Skin epidermis (tissue), 12 donors: ENCODE measurements around the gene ETFA.
A peak's percentile ranks its signal among the peaks of the same experiment; 100 is the strongest.

Experiments used
- H3K27ac ChIP-seq, 21 experiments: fragments of 200-600 bp; sonication (generic) in 11 of 21; one replicate each; pipeline ENCODE4 v1.5.0; 2020; ENCODE audit warnings: mild to moderate bottlenecking in 3 of 21, inconsistent platforms in 2 of 21, moderate library complexity in 2 of 21
- H3K4me3 ChIP-seq, 7 experiments: fragments of 200-600 bp; sonication (generic) in 2 of 7; one replicate each; pipeline ENCODE4 v1.5.0; 2020; ENCODE audit warnings: inconsistent platforms in 2 of 7, mild to moderate bottlenecking in 2 of 7, moderate library complexity in 1 of 7

ETFA gene

DNA sequence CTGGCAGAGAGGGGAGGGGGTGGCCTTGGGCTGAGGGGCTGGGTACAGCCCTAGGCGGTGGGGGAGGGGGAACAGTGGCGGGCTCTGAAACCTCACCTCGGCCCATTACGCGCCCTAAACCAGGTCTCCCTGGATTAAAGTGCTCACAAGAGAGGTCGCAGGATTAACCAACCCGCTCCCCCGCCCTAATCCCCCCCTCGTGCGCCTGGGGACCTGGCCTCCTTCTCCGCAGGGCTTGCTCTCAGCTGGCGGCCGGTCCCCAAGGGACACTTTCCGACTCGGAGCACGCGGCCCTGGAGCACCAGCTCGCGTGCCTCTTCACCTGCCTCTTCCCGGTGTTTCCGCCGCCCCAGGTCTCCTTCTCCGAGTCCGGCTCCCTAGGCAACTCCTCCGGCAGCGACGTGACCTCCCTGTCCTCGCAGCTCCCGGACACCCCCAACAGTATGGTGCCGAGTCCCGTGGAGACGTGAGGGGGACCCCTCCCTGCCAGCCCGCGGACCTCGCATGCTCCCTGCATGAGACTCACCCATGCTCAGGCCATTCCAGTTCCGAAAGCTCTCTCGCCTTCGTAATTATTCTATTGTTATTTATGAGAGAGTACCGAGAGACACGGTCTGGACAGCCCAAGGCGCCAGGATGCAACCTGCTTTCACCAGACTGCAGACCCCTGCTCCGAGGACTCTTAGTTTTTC lies 30.2 kb upstream of the ETFA start:
- H3K27ac ChIP-seq: no peak overlapping the region
- peak overlapping the region in 4 of 7 experiments; percentile 3 to 38 (median 27) for H3K4me3 ChIP-seq

- no peak overlapping the region for H3K27ac ChIP-seq
- peak overlapping the region; percentile 13 to 38 (median 28) for H3K4me3 ChIP-seq
Observed at GRCh38 chr15:76340803-76341365, 29.6 kb upstream of the ETFA start.

- peak overlapping the region; percentile 13 to 38 (median 28) for H3K4me3 ChIP-seq
- no peak overlapping the region for H3K27ac ChIP-seq
Observed at GRCh38 chr15:76340198-76340802, 29.0 kb upstream of the ETFA start.

GRCh38 chr15:76339305-76340197 lies 28.3 kb upstream of the ETFA start:
- H3K27ac ChIP-seq: no peak overlapping the region

DNA sequence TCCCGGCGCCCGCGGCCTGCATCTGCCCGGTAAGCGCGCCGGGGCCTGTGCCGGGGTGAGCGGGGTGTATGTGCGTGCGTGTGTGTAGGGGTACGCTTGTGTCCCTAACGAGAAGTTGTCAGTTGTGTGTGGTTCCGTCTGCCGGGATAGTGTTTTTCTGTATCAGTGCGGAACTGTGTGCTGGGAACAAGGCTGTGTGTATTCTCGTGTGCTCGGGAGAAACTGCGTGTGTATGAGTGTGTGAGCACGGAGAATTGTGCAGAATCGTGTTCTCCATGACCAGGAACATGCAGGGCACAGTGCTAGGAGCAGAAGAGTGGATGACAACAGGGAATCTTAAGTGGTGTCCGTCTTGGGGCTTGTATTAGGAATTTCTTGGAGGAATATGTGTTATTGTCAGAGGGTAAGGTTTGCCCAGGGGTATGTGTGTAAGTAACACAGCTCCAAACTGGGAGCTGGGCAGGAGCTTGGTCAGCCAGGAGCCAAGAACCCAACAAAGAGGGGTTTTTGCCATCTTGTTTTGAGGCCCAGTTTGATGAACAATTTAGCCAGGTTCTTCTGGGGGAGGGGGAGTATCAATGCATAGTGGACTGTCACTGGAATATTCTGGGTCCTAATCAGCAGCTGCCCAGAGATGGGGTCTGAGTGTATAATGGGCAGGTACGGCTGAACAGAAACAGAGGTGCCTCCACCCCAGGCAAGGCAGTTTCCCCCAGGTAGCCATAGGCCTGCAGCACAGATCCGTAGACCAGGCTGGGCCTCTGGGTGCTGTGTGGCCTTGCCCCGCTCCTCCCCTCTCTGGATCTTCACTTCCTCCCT lies 27.4 kb upstream of the ETFA start:
- peak overlapping the region in 2 of 7 experiments; percentile 3 to 7 for H3K4me3 ChIP-seq

More at GRCh38 chr15:76339305-76340197, 28.3 kb upstream of the ETFA start:
- H3K4me3 ChIP-seq: peak overlapping the region; percentile 13 to 38 (median 28)

DNA sequence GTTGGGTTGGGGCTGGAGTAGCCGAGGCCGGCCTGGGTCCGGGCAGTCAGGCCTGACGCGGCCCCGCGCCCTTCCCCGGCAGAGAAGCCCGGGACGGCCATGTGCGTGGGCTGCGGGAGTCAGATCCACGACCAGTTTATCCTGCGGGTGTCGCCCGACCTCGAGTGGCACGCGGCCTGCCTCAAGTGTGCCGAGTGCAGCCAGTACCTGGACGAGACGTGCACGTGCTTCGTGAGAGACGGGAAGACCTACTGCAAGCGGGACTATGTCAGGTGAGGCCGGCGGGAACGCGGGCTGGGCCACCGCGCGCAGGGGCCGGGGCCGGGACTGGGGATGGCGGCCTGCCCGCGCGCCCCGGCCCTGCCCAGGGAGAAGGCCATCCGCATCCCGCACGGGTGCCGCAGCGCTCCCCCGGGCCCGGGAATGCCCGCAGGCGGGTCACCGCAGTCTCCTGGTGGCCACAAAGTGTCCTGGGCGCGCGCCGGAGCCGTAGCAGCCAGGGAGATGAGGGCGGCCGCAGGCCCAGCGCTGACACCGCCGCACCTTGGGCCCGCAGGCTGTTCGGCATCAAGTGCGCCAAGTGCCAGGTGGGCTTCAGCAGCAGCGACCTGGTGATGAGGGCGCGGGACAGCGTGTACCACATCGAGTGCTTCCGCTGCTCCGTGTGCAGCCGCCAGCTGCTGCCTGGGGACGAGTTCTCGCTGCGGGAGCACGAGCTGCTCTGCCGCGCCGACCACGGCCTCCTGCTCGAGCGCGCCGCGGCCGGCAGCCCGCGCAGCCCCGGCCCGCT lies 26.6 kb upstream of the ETFA start:
- peak overlapping the region in 3 of 7 experiments; percentile 3 to 7 (median 3) for H3K4me3 ChIP-seq
- no peak overlapping the region for H3K27ac ChIP-seq

More for the DNA sequence above, 27.4 kb upstream of the ETFA start:
- H3K27ac ChIP-seq: no peak overlapping the region

DNA sequence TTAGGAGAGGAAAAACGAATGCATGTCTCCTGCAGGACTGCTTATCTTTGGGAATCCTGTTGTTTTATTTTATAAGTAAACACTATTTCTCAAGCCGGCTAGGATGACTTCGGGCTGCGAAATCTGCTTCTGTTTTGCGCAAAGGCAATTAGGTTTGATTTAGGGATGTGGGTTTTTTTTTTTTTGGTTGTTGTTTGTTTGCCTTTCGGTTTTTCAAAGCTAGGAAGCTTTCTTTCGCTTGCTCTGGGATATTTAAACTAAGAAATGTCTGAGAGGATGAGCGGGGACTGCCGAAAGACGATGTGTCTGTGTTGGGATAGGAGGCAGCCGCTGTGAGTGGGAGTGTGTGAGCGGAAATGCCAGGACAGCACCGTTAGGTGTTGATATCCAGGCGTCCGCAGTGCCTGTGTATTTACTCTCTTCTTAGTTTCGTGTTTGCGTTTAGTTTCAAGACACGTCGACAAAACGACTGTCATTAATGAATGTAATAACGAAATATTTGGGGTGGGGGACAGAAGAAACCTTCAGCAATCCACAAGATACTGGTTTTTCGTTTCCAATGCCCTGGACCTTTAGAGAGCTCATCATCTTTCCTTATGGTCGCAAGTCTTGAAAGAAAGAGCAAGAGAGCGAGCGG lies 25.9 kb upstream of the ETFA start:
- Histone ChIP-seq H3K4me3 (peak overlapping the region in 4 of 7 experiments; percentile 3 to 26 (median 22)), H3K27ac (no peak overlapping the region)

GRCh38 chr15:76336254-76337058 lies 25.2 kb upstream of the ETFA start, which contains the start of gene ISL2:
Gene ISL2 (plus strand): TSS chr15:76336773. CDS start chr15:76336884, 111 bp downstream.
- H3K27ac ChIP-seq: no peak within 1 kb of the TSS
- H3K4me3 ChIP-seq: peak within 1 kb of the TSS in 6 of 7 experiments; percentile 3 to 26 (median 22)

DNA sequence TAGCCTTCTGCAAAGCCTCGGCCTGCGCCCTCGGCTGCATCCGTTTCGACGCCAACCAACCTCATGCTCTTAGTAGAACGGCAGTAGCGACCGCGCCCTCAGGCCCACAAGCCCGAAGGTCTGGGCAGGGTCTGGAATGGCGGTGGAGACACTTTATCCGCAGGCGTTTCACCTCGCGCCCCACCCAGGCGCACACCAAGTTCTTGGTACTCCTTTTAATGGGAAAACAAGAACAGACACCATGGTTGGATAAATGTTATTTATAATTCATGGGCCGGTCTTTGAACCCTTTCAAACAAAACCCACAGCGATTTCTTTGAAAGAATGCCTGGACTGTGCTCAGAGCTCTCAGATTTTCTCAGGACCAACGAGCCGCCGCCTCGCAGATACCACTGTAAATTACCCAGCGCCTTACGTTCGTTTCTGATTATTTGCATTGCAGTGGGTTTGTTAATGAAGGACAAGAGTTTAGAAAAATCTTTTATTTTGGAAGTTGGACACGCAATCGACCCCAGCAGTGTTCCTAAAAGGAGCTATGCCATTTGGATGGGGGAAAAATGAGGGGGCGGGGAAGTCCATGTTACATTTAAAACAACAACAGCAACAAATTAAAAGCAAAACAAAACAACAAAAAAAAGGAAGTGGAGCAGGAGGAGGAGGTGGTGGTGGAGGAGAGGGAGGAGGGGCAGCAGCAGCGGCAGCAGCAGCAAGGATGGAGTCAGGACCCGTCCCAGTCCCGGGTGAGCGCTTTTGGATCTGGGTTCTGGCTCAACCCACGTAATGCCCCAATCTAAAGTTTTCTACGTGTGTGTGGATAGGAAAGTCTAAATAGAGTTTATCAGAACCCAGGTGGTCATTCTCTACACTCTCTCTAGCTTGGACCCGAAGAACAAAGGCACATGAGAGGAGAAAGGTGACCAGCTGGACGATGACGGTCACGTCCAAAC lies 24.3 kb upstream of the ETFA start:
- H3K27ac ChIP-seq: no peak overlapping the region

DNA sequence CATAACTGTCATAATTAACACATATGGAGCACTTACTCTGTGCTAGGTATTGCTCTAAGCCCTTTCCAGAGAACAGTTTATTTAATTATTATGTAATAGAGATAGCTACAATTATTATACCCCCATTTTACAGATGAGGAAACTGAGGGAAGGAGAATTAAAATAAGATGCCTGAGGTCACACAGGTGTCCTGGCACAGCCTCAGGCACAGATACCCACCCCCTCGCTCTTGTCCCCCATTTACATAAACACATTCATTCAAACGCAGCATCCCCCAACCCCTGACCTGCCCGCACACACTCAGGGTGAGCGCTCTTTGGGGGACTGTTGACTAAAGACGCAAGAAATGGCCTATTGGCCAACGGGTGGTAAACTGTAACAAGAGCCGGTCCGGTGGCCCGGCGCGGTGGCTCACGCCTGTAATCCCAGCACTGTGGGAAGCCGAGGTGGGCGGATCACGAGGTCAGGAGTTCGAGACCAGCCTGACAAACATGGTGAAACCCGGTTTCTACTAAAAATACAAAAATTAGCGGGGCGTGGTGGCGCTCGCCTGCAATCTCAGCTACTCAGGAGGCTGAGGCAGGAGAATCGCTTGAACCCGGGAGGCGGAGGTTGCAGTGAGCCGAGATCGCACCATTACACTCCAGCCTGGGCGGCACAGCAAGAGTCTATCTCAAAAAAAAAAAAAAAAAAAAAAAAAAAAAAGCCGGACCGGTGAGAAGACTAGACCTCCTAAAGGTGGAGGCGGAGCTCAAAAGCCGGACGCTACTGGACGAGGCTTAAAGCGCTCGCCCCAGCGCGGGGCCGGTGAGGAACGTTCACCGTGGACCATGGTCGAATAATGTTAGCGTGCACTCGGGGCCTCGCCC lies 23.4 kb upstream of the ETFA start:
- H3K27ac ChIP-seq: no peak overlapping the region
- H3K4me3 ChIP-seq: peak overlapping the region in 1 of 7 experiments; percentile 22

More for the DNA sequence above, 24.3 kb upstream of the ETFA start:
- H3K4me3 ChIP-seq: peak overlapping the region in 5 of 7 experiments; percentile 3 to 26 (median 22)

- Histone ChIP-seq H3K27ac (no peak overlapping the region), H3K4me3 (no peak overlapping the region)
Observed at GRCh38 chr15:76333720-76334437, 22.6 kb upstream of the ETFA start.

- H3K27ac ChIP-seq: no peak overlapping the region
- H3K4me3 ChIP-seq: no peak overlapping the region
Observed at GRCh38 chr15:76333309-76333708, 22.0 kb upstream of the ETFA start.

DNA sequence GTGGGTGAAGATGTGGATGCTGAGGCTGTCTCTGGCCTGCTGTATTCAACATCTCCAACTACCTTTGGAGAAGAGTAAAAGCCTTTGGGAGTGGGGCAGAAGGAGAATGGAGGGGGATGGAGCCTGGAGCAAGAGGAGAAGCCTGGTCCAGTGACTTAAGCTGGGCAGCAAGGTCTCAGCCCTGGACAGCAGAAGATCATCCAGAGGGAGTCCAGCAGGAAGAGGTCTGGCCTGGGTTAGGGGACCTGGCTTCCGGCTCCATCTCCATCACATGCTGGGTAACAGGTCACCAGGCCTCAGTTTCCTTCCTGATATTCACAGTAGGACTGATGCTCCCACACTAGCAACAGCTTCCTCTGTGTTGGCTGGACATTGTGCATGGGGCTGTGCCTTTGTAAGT lies 21.5 kb upstream of the ETFA start:
- Histone ChIP-seq H3K27ac (no peak overlapping the region), H3K4me3 (no peak overlapping the region)

GRCh38 chr15:76330080-76330680 lies 18.9 kb upstream of the ETFA start:
- no peak overlapping the region for H3K4me3 ChIP-seq
- no peak overlapping the region for H3K27ac ChIP-seq
